ENCODE results near the gene COA4. TPM values are rescaled to one million over a fixed set of nuclear protein-coding genes. Genes with fewer than 3 reads are reported as not detected.
"Not testable (repeated sequence)": the region's sequence is repeated elsewhere in the genome, so short reads cannot be mapped to it uniquely, and the experiment has no call there.

COA4 gene
- 138 and 161 TPM in 2 replicates for total RNA-seq (2014; rRNA removed; shearing (Covaris generic))

DNA sequence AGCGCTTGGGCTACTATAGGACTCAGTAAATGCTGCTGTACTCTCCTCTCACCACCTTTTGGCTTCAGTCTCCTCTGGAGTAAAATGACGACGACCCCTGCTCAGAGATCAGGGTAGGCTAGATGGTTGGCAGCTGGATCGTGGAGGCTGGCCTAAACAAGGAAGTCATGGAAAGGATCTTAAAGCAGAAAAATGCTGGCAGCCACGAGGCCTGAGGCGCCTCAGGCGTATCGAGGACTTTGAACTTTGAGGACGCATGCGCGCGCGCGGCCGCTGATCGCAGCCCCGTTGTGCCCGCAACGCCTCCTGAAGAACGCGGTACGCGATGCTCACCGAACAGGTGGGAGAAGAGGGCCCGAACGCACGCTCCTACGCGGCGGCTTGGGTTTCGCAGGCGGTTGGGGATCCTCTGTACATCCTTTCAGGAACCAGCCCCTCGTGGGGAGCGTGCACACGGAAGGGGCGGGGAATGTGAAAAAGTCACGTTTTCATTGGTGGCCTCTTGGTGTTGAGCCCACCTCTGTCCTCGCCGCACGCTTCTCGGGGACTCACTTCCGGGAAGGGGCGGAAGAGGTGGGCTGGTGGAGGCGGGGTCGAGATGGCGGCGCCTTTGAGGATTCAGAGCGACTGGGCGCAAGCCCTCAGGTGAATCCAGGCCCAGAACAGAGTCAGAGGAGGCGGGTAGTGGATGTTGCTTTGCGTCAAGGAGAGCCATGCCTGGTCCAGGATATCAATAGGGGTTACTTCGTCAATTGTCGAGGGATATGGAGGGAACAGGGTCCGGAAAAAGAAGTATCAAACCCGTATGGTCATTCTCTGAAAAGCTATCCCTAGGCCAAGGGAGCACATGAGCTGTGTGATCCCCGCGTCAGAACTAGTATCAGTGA lies at the start of gene COA4, which contains the start of gene PAAF1:
Gene COA4, minus strand, starts transcription at position 423 of the 887 bp plus-strand sequence. CDS start 3,468 bp downstream, outside the sequence.
Gene PAAF1, plus strand, starts transcription at position 576 of the 887 bp plus-strand sequence. Its CDS starts 23 bp downstream, at position 599.
- no peaks in the 10 kb centered on the region for H3K27me3 ChIP-seq (ENCODE audit: control insufficient read depth, insufficient read depth, low read length)
- H3K4me3 ChIP-seq (ENCODE audit: insufficient read depth, low read depth, low read length), result peak within 1 kb of the TSS; percentile 90
- DNase-seq, result peak; percentile 96
- H3K36me3 ChIP-seq (replicated peaks; ENCODE audit: control insufficient read depth, insufficient read depth, low read length), result peaks cover 12% of the 10 kb centered on the region

- peaks cover 3% of the 10 kb centered on the region for H3K36me3 ChIP-seq (replicated peaks; ENCODE audit: control insufficient read depth, insufficient read depth, low read length)
- H3K4me3 ChIP-seq (ENCODE audit: insufficient read depth, low read depth, low read length), result no peak overlapping the region
- DNase-seq, result no peak
- H3K27me3 ChIP-seq (ENCODE audit: control insufficient read depth, insufficient read depth, low read length), result no peaks in the 10 kb centered on the region
Observed at GRCh38 chr11:73921180-73921579, 44.5 kb upstream of the COA4 start.

DNA sequence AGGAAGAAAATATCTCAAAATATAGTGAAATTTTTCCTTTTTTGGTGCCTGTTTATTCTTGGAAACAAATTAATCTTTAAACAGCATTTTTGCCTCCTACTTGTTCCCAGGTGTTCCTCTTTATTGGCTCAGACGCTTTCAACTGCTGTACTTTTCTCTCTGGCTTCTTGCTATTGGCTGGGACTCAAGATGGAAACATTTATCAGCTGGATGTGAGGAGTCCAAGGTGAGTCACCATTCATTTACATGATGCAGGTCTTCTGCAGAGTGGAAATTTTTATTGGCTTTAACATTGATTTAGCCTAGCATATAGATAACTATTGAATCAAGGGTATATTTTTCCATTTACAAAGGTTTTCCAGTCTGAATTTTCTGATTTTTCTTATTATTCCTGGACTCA lies 39.8 kb upstream of the COA4 start:
- H3K36me3 ChIP-seq (replicated peaks; ENCODE audit: control insufficient read depth, insufficient read depth, low read length), result peaks cover 3% of the 10 kb centered on the region
- no peak for DNase-seq
- no peak overlapping the region for H3K4me3 ChIP-seq (ENCODE audit: insufficient read depth, low read depth, low read length)
- no peaks in the 10 kb centered on the region for H3K27me3 ChIP-seq (ENCODE audit: control insufficient read depth, insufficient read depth, low read length)

DNA sequence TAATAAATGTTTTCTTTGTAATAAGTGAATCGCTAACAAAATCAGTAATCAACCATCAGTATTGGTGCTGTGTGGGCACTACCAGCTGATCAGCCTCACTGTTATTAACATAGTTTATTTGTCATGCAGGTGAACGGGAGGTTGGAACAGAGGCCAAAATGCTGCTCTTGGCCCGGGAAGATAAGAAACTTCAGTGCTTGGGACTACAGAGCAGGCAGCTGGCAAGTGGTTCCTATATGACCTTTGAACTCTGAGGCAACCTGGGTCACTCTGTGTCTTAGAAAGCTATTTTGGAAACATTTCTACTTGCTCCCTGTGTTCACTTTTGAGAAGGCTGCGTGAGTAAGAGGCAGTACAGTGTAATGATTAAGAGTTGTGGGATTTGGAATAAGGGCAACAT lies 37.6 kb upstream of the COA4 start:
- no peak overlapping the region for H3K4me3 ChIP-seq (ENCODE audit: insufficient read depth, low read depth, low read length)
- no peaks in the 10 kb centered on the region for H3K27me3 ChIP-seq (ENCODE audit: control insufficient read depth, insufficient read depth, low read length)
- H3K36me3 ChIP-seq (replicated peaks; ENCODE audit: control insufficient read depth, insufficient read depth, low read length), result no peaks in the 10 kb centered on the region; the same call in none of the 2 replicates
- DNase-seq, result no peak

- no peaks in the 10 kb centered on the region; the same call in none of the 2 replicates for H3K36me3 ChIP-seq (replicated peaks; ENCODE audit: control insufficient read depth, insufficient read depth, low read length)
- H3K27me3 ChIP-seq (ENCODE audit: control insufficient read depth, insufficient read depth, low read length), result no peaks in the 10 kb centered on the region
- no peak overlapping the region for H3K4me3 ChIP-seq (ENCODE audit: insufficient read depth, low read depth, low read length)
- no peak for DNase-seq
Observed at GRCh38 chr11:73913472-73913871, 36.8 kb upstream of the COA4 start.

DNA sequence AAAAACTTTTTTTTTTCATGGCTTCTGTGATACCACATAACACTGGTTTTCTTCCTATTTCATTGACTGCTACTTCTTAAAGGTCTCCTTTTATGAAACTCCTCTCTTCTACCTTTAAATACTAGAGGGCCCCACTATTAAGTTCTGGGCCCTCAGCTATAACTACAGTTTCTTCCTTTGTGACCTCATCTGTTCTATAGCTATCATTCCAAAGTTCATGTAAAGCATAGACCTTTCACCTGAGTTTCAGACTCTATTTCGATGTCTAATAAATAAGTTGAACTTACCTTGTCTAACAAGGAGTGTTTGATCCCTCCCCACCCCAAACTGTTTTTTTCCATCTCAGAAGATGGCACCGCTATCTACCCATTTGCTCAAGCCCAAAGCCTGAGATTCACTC lies 35.4 kb upstream of the COA4 start:
- Histone ChIP-seq H3K27me3 (ENCODE audit: control insufficient read depth, insufficient read depth, low read length) (no peaks in the 10 kb centered on the region), H3K36me3 (replicated peaks; ENCODE audit: control insufficient read depth, insufficient read depth, low read length) (no peaks in the 10 kb centered on the region; the same call in none of the 2 replicates), H3K4me3 (ENCODE audit: insufficient read depth, low read depth, low read length) (no peak overlapping the region)
- no peak for DNase-seq

- no peaks in the 10 kb centered on the region for H3K27me3 ChIP-seq (ENCODE audit: control insufficient read depth, insufficient read depth, low read length)
- no peak overlapping the region for H3K4me3 ChIP-seq (ENCODE audit: insufficient read depth, low read depth, low read length)
- peak; percentile 49 for DNase-seq
- H3K36me3 ChIP-seq (replicated peaks; ENCODE audit: control insufficient read depth, insufficient read depth, low read length), result peaks cover under 1% of the 10 kb centered on the region
Observed at GRCh38 chr11:73907191-73907590, 30.5 kb upstream of the COA4 start.

DNA sequence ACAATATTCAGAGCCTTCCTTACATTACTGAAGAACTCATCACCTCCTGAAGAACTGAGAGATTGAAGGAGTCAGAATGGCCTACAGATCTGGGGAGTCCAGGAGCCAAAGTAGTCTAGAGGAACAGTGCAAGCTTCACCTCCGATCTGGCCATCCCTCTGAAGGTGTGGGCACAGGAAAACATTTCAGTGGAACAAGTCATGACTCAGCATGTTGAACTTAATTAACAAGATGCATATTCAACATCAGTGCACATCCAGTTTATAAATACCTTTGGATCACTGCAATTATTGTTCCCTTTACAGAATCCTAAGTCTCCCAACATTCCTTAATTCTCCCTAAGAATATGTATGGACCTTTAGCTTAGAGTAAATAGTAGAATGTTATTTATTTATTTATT lies 25.7 kb upstream of the COA4 start:
- no peak for DNase-seq
- H3K36me3 ChIP-seq (replicated peaks; ENCODE audit: control insufficient read depth, insufficient read depth, low read length), result peaks cover 9% of the 10 kb centered on the region
- H3K4me3 ChIP-seq (ENCODE audit: insufficient read depth, low read depth, low read length), result no peak overlapping the region
- H3K27me3 ChIP-seq (ENCODE audit: control insufficient read depth, insufficient read depth, low read length), result no peaks in the 10 kb centered on the region

- Histone ChIP-seq H3K36me3 (replicated peaks; ENCODE audit: control insufficient read depth, insufficient read depth, low read length) (peaks cover 5% of the 10 kb centered on the region), H3K27me3 (ENCODE audit: control insufficient read depth, insufficient read depth, low read length) (no peaks in the 10 kb centered on the region), H3K4me3 (ENCODE audit: insufficient read depth, low read depth, low read length) (no peak overlapping the region)
- no peak for DNase-seq
Observed at GRCh38 chr11:73894725-73895335, 18.2 kb upstream of the COA4 start.

GRCh38 chr11:73893041-73893440 lies 16.4 kb upstream of the COA4 start:
- H3K4me3 ChIP-seq (ENCODE audit: insufficient read depth, low read depth, low read length), result no peak overlapping the region
- no peaks in the 10 kb centered on the region for H3K27me3 ChIP-seq (ENCODE audit: control insufficient read depth, insufficient read depth, low read length)
- peaks cover 2% of the 10 kb centered on the region for H3K36me3 ChIP-seq (replicated peaks; ENCODE audit: control insufficient read depth, insufficient read depth, low read length)
- DNase-seq, result no peak

- H3K27me3 ChIP-seq (ENCODE audit: control insufficient read depth, insufficient read depth, low read length), result no peaks in the 10 kb centered on the region
- no peak for DNase-seq
- no peak overlapping the region for H3K4me3 ChIP-seq (ENCODE audit: insufficient read depth, low read depth, low read length)
- H3K36me3 ChIP-seq (replicated peaks; ENCODE audit: control insufficient read depth, insufficient read depth, low read length), result peaks cover 2% of the 10 kb centered on the region
Observed at GRCh38 chr11:73889536-73889935, 12.9 kb upstream of the COA4 start.

- no peak for DNase-seq
- H3K36me3 ChIP-seq (replicated peaks; ENCODE audit: control insufficient read depth, insufficient read depth, low read length), result peaks cover 2% of the 10 kb centered on the region
- H3K27me3 ChIP-seq (ENCODE audit: control insufficient read depth, insufficient read depth, low read length), result no peaks in the 10 kb centered on the region
- no peak overlapping the region for H3K4me3 ChIP-seq (ENCODE audit: insufficient read depth, low read depth, low read length)
Observed at GRCh38 chr11:73889019-73889418, 12.4 kb upstream of the COA4 start.

DNA sequence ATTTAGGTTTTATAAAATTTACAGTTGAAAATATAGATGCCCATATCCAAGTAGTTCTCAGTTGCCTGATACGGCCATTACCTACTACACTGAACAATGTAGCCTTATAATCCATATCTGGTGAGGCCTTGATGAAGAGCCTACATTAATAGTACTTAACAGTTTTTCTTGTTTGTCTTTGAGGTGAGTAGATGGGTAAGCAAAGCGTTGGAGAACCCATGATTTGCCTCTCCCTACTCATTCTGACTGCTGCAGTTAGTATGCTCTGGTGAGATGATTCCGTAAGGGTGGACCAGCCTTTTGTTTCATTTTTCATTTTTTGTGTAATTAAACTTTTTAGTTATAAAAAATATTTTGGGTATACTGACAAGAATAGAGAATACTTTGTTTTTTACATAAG lies 11.6 kb upstream of the COA4 start:
- no peaks in the 10 kb centered on the region for H3K27me3 ChIP-seq (ENCODE audit: control insufficient read depth, insufficient read depth, low read length)
- H3K36me3 ChIP-seq (replicated peaks; ENCODE audit: control insufficient read depth, insufficient read depth, low read length), result peaks cover 2% of the 10 kb centered on the region
- no peak for DNase-seq
- no peak overlapping the region for H3K4me3 ChIP-seq (ENCODE audit: insufficient read depth, low read depth, low read length)

DNA sequence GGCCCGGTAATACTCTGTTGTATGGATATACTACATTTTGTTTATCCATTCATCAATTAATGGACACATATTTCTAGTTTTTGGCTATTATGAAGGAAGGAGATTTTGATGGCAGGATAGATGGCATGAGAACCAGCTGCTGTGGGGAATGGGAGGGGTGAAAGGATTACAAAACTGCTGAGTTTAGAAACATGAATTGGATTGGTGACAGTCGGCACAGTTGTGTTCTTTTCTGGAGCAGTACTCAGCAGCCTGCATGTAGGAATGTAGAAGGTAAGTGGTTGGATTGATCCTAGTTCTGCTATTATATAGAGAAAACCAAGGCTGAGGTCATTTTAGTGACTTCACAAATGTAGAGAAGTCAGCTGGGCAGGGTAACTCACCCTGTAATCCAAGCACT lies 7.2 kb upstream of the COA4 start:
- no peak for DNase-seq
- no peak overlapping the region for H3K4me3 ChIP-seq (ENCODE audit: insufficient read depth, low read depth, low read length)
- H3K27me3 ChIP-seq (ENCODE audit: control insufficient read depth, insufficient read depth, low read length), result no peaks in the 10 kb centered on the region
- no peaks in the 10 kb centered on the region; the same call in none of the 2 replicates for H3K36me3 ChIP-seq (replicated peaks; ENCODE audit: control insufficient read depth, insufficient read depth, low read length)

GRCh38 chr11:73880449-73880848 lies 3.8 kb upstream of the COA4 start:
- DNase-seq; H3K36me3 ChIP-seq (replicated peaks; ENCODE audit: control insufficient read depth, insufficient read depth, low read length); H3K4me3 ChIP-seq (ENCODE audit: insufficient read depth, low read depth, low read length); H3K27me3 ChIP-seq (ENCODE audit: control insufficient read depth, insufficient read depth, low read length): not testable (repeated sequence)

Measured in H7 (cell line).